GM12878 (cell line): ENCODE data around the gene TTLL11. TPM values are rescaled to one million over a fixed set of nuclear protein-coding genes. Genes with fewer than 3 reads are reported as not detected.

Source experiments
- ATAC-seq: fragments of 200-7000 bp; cut with Tn5 transposase; 3 replicates; pipeline ENCODE4 v1.9.1; 2020; ENCODE audit warnings: mild to moderate bottlenecking, moderate library complexity
- BruUV-seq: library from RNA; stranded (reverse); fragments of 400-500 nt; replicated peaks from 2 replicates; lab custom pipeline; 2021; lab: Mats Ljungman, UMichigan
- CTCF ChIA-PET: fragments of 300-600 bp; sonication (Branson Sonifier 250); formaldehyde crosslinking; extraction: SDS; loops from one replicate; lab custom pipeline; 2021; ENCODE audit warnings: inconsistent platforms; lab: Yijun Ruan, JAX
- POLR2A ChIA-PET: fragments of 350-600 bp; formaldehyde crosslinking; extraction: SDS; loops from one replicate; lab custom pipeline; 2021; ENCODE audit warnings: inconsistent platforms; lab: Charles Lee
- RAD21 ChIA-PET: fragments of 300-600 bp; sonication (Branson Sonifier 250); formaldehyde crosslinking; loops from one replicate; lab custom pipeline; 2023; ENCODE audit warnings: antibody characterized with exemption; ENCODE audit not compliant: unreplicated experiment; lab: Charles Lee
- SMC1A ChIA-PET: fragments of 300-600 bp; sonication (Branson Sonifier 250); formaldehyde crosslinking; loops from one replicate; lab custom pipeline; 2023; ENCODE audit not compliant: unreplicated experiment, uncharacterized antibody; lab: Charles Lee
- DNase-seq: peaks from one replicate; pipeline ENCODE4 v3.0.0-alpha.2; 2011; ENCODE audit warnings: low read depth, low spot score
- FAIRE-seq: peaks from 3 replicates; lab custom pipeline; 2011; peaks lifted over from hg19 to GRCh38; lab: Jason Lieb, UNC
- H2AFZ ChIP-seq: 2 replicates; pipeline ENCODE4 v1.6.0; 2011; ENCODE audit warnings: low read depth, low read length, control low read depth; ENCODE audit not compliant: control insufficient read depth
- H3K27ac ChIP-seq: 2 replicates; pipeline ENCODE4 v1.5.1; 2011; ENCODE audit warnings: control low read depth; ENCODE audit not compliant: control insufficient read depth, insufficient read depth
- H3K27me3 ChIP-seq, 2 experiments: replicated peaks in 1 of 2; 2 replicates each; pipeline versions ENCODE4 v1.6.0 to v1.6.1; 2011; ENCODE audit warnings: low read length in 1 of 2; ENCODE audit not compliant: control insufficient read depth in 2 of 2, insufficient read depth in 2 of 2
- H3K36me3 ChIP-seq, 2 experiments: 2 replicates each; pipeline ENCODE4 v1.5.1; 2011; ENCODE audit warnings: low read length in 1 of 2; ENCODE audit not compliant: control insufficient read depth in 2 of 2, insufficient read depth in 2 of 2
- H3K4me1 ChIP-seq: 2 replicates; pipeline ENCODE4 v1.6.1; 2011; ENCODE audit warnings: mild to moderate bottlenecking, low read length, moderate library complexity, mixed read lengths; ENCODE audit not compliant: control insufficient read depth, insufficient read depth
- H3K4me2 ChIP-seq: 2 replicates; pipeline ENCODE4 v1.6.0; 2011; ENCODE audit warnings: control low read depth; ENCODE audit not compliant: control insufficient read depth, insufficient read depth
- H3K4me3 ChIP-seq: fragments of 200-600 bp; sonication (generic); 2 replicates; pipeline ENCODE4 v1.5.1; 2016
- H3K79me2 ChIP-seq: 2 replicates; pipeline ENCODE4 v1.6.0; 2011; ENCODE audit warnings: low read length; ENCODE audit not compliant: control insufficient read depth, insufficient read depth
- H3K9ac ChIP-seq: 2 replicates; pipeline ENCODE4 v1.8.0; 2011; ENCODE audit warnings: low read length, control low read depth, mixed read lengths; ENCODE audit not compliant: control insufficient read depth, insufficient read depth
- H3K9me3 ChIP-seq: replicated peaks from 3 replicates; pipeline ENCODE4 v1.5.1; 2011; ENCODE audit warnings: mild to moderate bottlenecking, low read length; ENCODE audit not compliant: control insufficient read depth, insufficient read depth
- H4K20me1 ChIP-seq: 2 replicates; pipeline ENCODE4 v1.6.0; 2011; ENCODE audit not compliant: control insufficient read depth, insufficient read depth
- CBFB ChIP-seq: IDR thresholded peaks from 2 replicates; pipeline ENCODE4 v1.6.1; 2016; ENCODE audit warnings: antibody characterized with exemption, low read depth
- CREM ChIP-seq: IDR thresholded peaks from 2 replicates; pipeline ENCODE4 v1.6.1; 2014; ENCODE audit warnings: antibody characterized with exemption, low read depth
- ETV6 ChIP-seq, 2 experiments: fragments of 450-650 bp in 1 of 2; IDR thresholded peaks in 1 of 2; conservative IDR thresholded peaks in 1 of 2; 2 replicates each; pipeline ENCODE4 v1.6.1; 2014; ENCODE audit warnings: antibody characterized with exemption in 1 of 2, borderline replicate concordance in 1 of 2, low read depth in 1 of 2, mild to moderate bottlenecking in 1 of 2, moderate library complexity in 1 of 2
- IKZF1 ChIP-seq: fragments of 450-650 bp; conservative IDR thresholded peaks from 2 replicates; pipeline ENCODE4 v1.6.1; 2017; ENCODE audit warnings: antibody characterized with exemption, mild to moderate bottlenecking
- IKZF2 ChIP-seq, 2 experiments: fragments of 450-650 bp; IDR thresholded peaks; 2 replicates each; pipeline ENCODE4 v1.6.1; 2017; ENCODE audit warnings: mild to moderate bottlenecking in 2 of 2, moderate library complexity in 2 of 2
- NR2C2 ChIP-seq: IDR thresholded peaks from 2 replicates; pipeline ENCODE4 v1.6.1; 2011; ENCODE audit warnings: borderline replicate concordance, low read depth; ENCODE audit not compliant: control insufficient read depth, insufficient read length
- PML ChIP-seq: IDR thresholded peaks from 2 replicates; pipeline ENCODE4 v1.6.1; 2012; ENCODE audit warnings: low read length, inconsistent platforms
- POLR2A ChIP-seq: IDR thresholded peaks from 2 replicates; pipeline ENCODE4 v1.6.1; 2011; ENCODE audit warnings: low read depth, mild to moderate bottlenecking, low read length
- POLR2AphosphoS5 ChIP-seq: IDR thresholded peaks from 2 replicates; pipeline ENCODE4 v1.6.1; 2011; ENCODE audit warnings: mild to moderate bottlenecking, low read length, inconsistent platforms
- SPI1 ChIP-seq: IDR thresholded peaks from 2 replicates; pipeline ENCODE4 v1.6.1; 2011; ENCODE audit warnings: low read depth, mild to moderate bottlenecking, low read length, moderate library complexity, borderline replicate concordance; ENCODE audit not compliant: insufficient read depth
- WGBS: methylation state at CpG from one replicate; pipeline ENCODE4 v1.1.6; 2016; ENCODE audit warnings: low lambda C conversion rate; ENCODE audit not compliant: insufficient replicate concordance, insufficient coverage; ENCODE audit errors: missing lambda C conversion rate; 5-methylcytosine and 5-hydroxymethylcytosine counted together
- in situ Hi-C: fragments of 300-500 bp; cut with MboI; formaldehyde crosslinking; loops from 9 replicates; pipeline ENCODE4 v1.14.3; 2018; ENCODE audit warnings: mixed read lengths
- intact Hi-C: fragments of 100-400 bp; cut with micrococcal nuclease; formaldehyde crosslinking; loops from one replicate; pipeline ENCODE4 v1.14.2; 2022; ENCODE audit not compliant: unreplicated experiment
- polyA plus RNA-seq, 11 experiments: library from polyadenylated mRNA; depleted of rRNA in 4 of 11; unstranded in 6 of 11; stranded (reverse) in 5 of 11; fragments of >200 nt; fragmentation: Nextera tagmentation in 4 of 11; fragmentation: Illumina TruSeq in 1 of 11; extraction: Ambion mirVana in 4 of 11; extraction: Trizol in 1 of 11; gene quantifications; 1 replicate in 1 of 11; 2 replicates in 10 of 11; pipeline versions ENCODE4 v1.2.1 to v1.2.3, GENCODE V29; 2011 to 2016; ENCODE audit warnings: inconsistent platforms in 2 of 11, missing spikeins in 2 of 11, low read depth in 1 of 11
- total RNA-seq, 4 experiments: library from RNA; depleted of rRNA in 3 of 4; stranded (reverse); fragments of >200 nt in 3 of 4; fragmentation: Illumina TruSeq in 1 of 4; extraction: Trizol in 1 of 4; gene quantifications; 2 replicates each; pipeline versions ENCODE4 v1.2.1 to v1.2.3, GENCODE V29; 2013 to 2021
- TF ChIP-seq, protein P1 (sequence below): IDR thresholded peaks from 2 replicates; pipeline ENCODE4 v1.6.1; 2011; ENCODE audit warnings: borderline replicate concordance, low read depth, mild to moderate bottlenecking, moderate library complexity, low read length; ENCODE audit not compliant: insufficient read depth, poor library complexity, severe bottlenecking
- TF ChIP-seq, protein P2 (sequence below): fragments of 450-650 bp; conservative IDR thresholded peaks from 2 replicates; pipeline ENCODE4 v1.6.1; 2017; ENCODE audit warnings: mild to moderate bottlenecking, moderate library complexity

Gene TTLL11
- total and polyA plus RNA-seq, 10 of the 15 experiments (the other 5 are each of a cell fraction or from before 2014, with no cell fraction given), result 1.2 to 3.7 (median 2.9) TPM

DNA sequence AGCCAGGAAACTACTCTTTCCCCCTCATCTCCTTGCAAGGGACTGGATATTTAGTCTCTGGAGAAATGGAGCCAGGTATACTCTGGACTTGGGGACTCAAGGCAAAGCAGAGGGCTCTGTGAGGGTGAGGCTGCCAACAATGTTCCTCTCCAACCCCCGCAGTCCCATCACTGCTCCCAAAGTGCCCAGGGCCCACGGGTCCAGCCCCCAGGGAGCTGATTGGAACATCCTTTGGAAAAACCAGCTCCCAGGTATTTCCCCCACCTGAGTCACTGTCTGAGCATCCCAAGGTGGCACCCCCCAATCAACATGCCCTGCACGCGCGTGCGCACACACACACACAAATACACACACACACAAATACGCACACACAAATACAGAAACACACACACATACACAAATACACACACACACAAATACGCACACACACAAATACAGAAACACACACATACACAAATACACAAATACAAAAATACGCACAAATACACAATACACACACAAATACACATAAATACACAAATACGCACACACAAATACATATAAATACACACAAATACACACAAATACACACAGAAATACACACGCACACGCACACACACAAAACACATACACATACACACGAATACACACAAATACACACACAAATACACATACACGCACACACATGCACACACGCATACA, 304.3 kb downstream of the TTLL11 start:
- ChIA-PET RAD21 (no interaction called here), POLR2A (no interaction called here), SMC1A (no interaction called here), CTCF (no interaction called here)
- no TSS peak for BruUV-seq
- no peak for DNase-seq
- in situ Hi-C loops (no loop called here), intact Hi-C loops (no loop called here)
- no peak for FAIRE-seq
- 70% methylated on average over 15 of the region's 15 CpGs for WGBS
- no peak overlapping the region for H3K4me2 ChIP-seq
- no peaks in the 10 kb centered on the region for H3K4me1 ChIP-seq
- H4K20me1 ChIP-seq, result no peaks in the 10 kb centered on the region
- H3K4me3 ChIP-seq, result no peak overlapping the region
- TF ChIP-seq POLR2AphosphoS5 (no peak), CBFB (no peak)
- TF ChIP-seq, protein P1, sequence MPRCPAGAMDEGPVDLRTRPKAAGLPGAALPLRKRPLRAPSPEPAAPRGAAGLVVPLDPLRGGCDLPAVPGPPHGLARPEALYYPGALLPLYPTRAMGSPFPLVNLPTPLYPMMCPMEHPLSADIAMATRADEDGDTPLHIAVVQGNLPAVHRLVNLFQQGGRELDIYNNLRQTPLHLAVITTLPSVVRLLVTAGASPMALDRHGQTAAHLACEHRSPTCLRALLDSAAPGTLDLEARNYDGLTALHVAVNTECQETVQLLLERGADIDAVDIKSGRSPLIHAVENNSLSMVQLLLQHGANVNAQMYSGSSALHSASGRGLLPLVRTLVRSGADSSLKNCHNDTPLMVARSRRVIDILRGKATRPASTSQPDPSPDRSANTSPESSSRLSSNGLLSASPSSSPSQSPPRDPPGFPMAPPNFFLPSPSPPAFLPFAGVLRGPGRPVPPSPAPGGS, result peak; percentile 74
- H3K36me3 ChIP-seq, result no peaks in the 10 kb centered on the region
- no peaks in the 10 kb centered on the region for H3K9me3 ChIP-seq
- H3K9ac ChIP-seq, result no peak overlapping the region
- no peak for ATAC-seq
- H3K27ac ChIP-seq, result no peak overlapping the region
- no peak overlapping the region for H2AFZ ChIP-seq
- peaks cover 3 to 8% of the 10 kb centered on the region in 2 experiments; a peak in 3 of 4 replicates for H3K27me3 ChIP-seq
- H3K79me2 ChIP-seq, result no peaks in the 10 kb centered on the region

DNA sequence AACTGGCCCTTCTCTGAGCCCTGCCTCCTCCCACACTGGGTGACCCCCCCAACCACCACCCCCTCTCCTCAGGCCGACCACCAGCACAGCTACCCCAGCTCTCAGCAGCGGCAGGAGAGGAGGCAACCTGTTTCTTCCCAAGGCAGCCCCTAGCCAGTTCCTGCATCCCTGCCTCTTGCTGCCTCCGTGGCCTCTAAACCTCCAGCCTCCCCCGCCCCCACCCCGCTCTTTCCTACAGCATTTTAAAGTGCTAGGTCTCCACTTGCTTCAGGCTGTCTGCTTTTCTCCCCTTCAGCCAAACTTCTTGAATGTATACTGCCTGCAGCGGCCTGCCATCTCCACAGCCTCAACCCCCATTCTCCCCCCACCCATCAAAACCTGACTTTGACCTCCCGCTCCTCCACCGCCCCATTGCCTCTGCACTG, 306.1 kb downstream of the TTLL11 start:
- no peaks in the 10 kb centered on the region for H3K36me3 ChIP-seq
- H3K4me3 ChIP-seq, result no peak overlapping the region
- H3K9me3 ChIP-seq, result no peaks in the 10 kb centered on the region
- peaks cover 3 to 8% of the 10 kb centered on the region in 2 experiments; a peak in 3 of 4 replicates for H3K27me3 ChIP-seq
- no peaks in the 10 kb centered on the region for H4K20me1 ChIP-seq
- H3K27ac ChIP-seq, result no peak overlapping the region
- no peak overlapping the region for H2AFZ ChIP-seq
- FAIRE-seq, result no peak
- DNase-seq, result no peak
- BruUV-seq, result no TSS peak
- H3K4me1 ChIP-seq, result no peaks in the 10 kb centered on the region
- in situ Hi-C loops, result no loop called here
- intact Hi-C loops, result no loop called here
- no peak overlapping the region for H3K4me2 ChIP-seq
- ATAC-seq, result no peak
- H3K79me2 ChIP-seq, result no peaks in the 10 kb centered on the region
- POLR2A ChIA-PET, result no interaction called here
- 29% methylated on average over 7 of the region's 8 CpGs for WGBS
- SMC1A ChIA-PET, result no interaction called here
- no peak overlapping the region for H3K9ac ChIP-seq
- RAD21 ChIA-PET, result no interaction called here
- CTCF ChIA-PET, result no interaction called here
- no peak for TF ChIP-seq IKZF2 (IDR thresholded peaks at IDR 0.05)
- TF ChIP-seq, protein P2, sequence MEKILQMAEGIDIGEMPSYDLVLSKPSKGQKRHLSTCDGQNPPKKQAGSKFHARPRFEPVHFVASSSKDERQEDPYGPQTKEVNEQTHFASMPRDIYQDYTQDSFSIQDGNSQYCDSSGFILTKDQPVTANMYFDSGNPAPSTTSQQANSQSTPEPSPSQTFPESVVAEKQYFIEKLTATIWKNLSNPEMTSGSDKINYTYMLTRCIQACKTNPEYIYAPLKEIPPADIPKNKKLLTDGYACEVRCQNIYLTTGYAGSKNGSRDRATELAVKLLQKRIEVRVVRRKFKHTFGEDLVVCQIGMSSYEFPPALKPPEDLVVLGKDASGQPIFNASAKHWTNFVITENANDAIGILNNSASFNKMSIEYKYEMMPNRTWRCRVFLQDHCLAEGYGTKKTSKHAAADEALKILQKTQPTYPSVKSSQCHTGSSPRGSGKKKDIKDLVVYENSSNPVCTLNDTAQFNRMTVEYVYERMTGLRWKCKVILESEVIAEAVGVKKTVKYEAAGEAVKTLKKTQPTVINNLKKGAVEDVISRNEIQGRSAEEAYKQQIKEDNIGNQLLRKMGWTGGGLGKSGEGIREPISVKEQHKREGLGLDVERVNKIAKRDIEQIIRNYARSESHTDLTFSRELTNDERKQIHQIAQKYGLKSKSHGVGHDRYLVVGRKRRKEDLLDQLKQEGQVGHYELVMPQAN, result no peak
- no peak for TF ChIP-seq CREM
- TF ChIP-seq NR2C2, result no peak
- TF ChIP-seq ETV6 (conservative IDR thresholded peaks at IDR 0.05 in 1 of 2, IDR thresholded peaks at IDR 0.05 in 1 of 2; ENCODE audit: borderline replicate concordance in 1 of 2, low read depth in 1 of 2), result no peak
- TF ChIP-seq, protein P1, result no peak
- TF ChIP-seq PML, result no peak
- TF ChIP-seq IKZF1, result no peak
- TF ChIP-seq POLR2A, result no peak
- TF ChIP-seq SPI1, result no peak
